Mammary epithelial cell (primary cell): ENCODE results near the gene FKBP9.
"Not testable (repeated sequence)": the region's sequence is repeated elsewhere in the genome, so short reads cannot be mapped to it uniquely, and the experiment has no call there.

Experiments
- CTCF ChIP-seq, 2 donors: IDR thresholded peaks in 1 of 2; conservative IDR thresholded peaks in 1 of 2; 2 replicates each; pipeline ENCODE4 v1.5.1; 2011 to 2012; ENCODE audit warnings: inconsistent platforms in 2 of 2, low read length in 2 of 2, mild to moderate bottlenecking in 2 of 2, control low read depth in 1 of 2, low read depth in 1 of 2; ENCODE audit not compliant: insufficient read depth in 1 of 2; ENCODE audit errors: extremely low read depth in 1 of 2
- EZH2 ChIP-seq: IDR thresholded peaks from 2 replicates; pipeline ENCODE4 v1.6.1; 2012; ENCODE audit warnings: low read length, inconsistent platforms, borderline replicate concordance

GRCh38 chr7:32967268-32967582, 10.0 kb downstream of the FKBP9 start:
- TF ChIP-seq CTCF (conservative IDR thresholded peaks at IDR 0.05 in 1 of 2, IDR thresholded peaks at IDR 0.05 in 1 of 2; ENCODE audit: extremely low read depth in 1 of 2, insufficient read depth in 1 of 2, low read depth in 1 of 2, low read length in 2 of 2); EZH2: not testable (repeated sequence)
